GM19193 (cell line): ENCODE measurements around the gene RHD.

Source experiments
- POLR2A ChIP-seq: IDR thresholded peaks from 4 replicates; pipeline ENCODE4 v1.6.1; 2011; ENCODE audit not compliant: insufficient read depth, insufficient read length; ENCODE audit errors: extremely low read depth

The RHD gene

GRCh38 chr1:25247829-25248754 is 24.2 kb upstream of the RHD start:
- TF ChIP-seq POLR2A: no peak

DNA sequence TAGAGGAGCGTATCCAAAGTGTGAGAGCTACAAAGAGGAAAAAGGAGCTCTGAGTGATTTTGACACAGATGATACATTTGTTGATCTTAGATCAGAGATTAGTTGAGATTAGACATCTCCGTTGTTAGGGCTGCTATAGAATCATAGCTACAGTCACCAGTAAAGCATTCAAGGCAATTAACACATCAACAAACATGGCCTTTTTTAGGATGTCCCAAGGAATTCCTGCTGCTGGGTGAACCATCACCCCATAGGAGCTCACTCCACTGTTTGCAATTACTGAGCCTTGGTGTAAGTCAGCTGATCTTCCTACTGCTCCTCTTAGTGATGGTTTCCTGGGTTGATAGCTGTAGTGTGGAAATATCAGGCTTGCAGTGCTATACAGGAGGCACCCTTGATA is 18.4 kb upstream of the RHD start:
- no peak for TF ChIP-seq POLR2A

GRCh38 chr1:25255706-25256577 is 16.4 kb upstream of the RHD start:
- TF ChIP-seq POLR2A: no peak

DNA sequence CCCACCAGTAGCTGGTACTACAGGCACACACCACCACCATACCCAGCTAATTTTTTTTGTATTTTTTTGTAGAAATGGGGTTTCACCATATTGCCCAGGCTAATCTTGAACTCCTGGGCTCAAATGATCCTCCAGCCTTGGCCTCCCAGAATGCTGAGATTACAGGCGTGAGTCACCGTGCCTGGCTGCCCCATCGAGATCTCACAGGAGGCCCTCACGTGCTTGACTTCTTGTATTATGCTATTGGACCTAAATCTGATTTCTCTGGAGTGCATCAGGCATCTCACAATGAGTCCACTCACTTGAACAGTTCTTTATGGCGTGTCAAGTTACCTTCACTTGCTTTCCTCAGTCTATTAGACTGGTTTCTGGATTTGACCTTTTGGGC is 15.7 kb upstream of the RHD start:
- TF ChIP-seq POLR2A: no peak

DNA sequence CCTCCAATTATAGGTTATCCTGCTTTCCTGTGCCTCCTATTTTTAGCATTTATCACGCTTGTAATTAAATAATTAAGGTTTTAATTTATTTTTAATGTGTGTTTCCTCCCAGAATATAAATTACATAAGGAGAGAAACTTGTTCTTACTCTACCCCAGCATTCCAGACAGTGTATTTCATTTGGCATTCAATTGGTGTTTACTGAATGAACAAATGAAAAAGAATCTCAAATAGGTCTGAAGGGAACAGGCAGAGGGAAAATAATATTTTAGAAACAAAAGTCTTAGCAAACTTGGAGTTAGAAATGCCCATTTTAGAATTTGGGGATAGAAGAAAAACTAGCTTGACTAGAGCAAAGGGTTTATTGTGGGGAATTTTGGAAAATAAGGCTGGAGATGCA is 15.1 kb upstream of the RHD start:
- TF ChIP-seq POLR2A: no peak

- TF ChIP-seq POLR2A: peak; percentile 60
Measured at GRCh38 chr1:25337483-25338187, 65.3 kb downstream of the RHD start.

GRCh38 chr1:25338188-25338981 is 66.1 kb downstream of the RHD start, which contains the start of gene TMEM50A:
Gene TMEM50A (plus strand): TSS chr1:25338334. CDS start chr1:25340487, 2,153 bp downstream.
- TF ChIP-seq POLR2A: peak; percentile 68

GRCh38 chr1:25338986-25339385 is 66.7 kb downstream of the RHD start:
- TF ChIP-seq POLR2A: no peak

GRCh38 chr1:25341746-25342145 is 69.4 kb downstream of the RHD start:
- no peak for TF ChIP-seq POLR2A

GRCh38 chr1:25342846-25343245 is 70.5 kb downstream of the RHD start:
- no peak for TF ChIP-seq POLR2A

- no peak for TF ChIP-seq POLR2A
Measured at GRCh38 chr1:25343872-25344271, 71.6 kb downstream of the RHD start.

DNA sequence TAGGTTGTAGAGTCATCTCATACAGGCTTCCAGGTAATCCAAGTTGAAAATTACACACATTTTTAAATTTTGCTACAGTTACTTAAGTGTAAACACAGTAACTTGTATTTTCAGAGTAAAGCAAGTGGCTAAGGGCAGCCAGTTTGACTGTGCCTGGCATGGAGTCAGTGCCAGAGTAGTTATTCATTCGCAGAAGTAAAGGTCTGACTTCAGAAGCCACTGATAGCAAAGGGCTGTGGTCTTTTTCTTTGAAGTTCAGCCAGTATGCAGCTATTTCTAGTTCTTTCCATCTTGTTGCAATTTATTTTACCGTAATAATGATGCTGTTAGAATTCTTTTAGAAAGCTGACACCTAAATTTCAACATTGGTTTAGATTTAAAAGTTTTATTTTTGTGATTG is 75.2 kb downstream of the RHD start:
- TF ChIP-seq POLR2A: no peak

GRCh38 chr1:25349606-25350005 is 77.3 kb downstream of the RHD start:
- no peak for TF ChIP-seq POLR2A

GRCh38 chr1:25355841-25356395 is 83.6 kb downstream of the RHD start:
- TF ChIP-seq POLR2A: no peak
